Measurements from ENCODE around the gene APPL2.

Gene APPL2

DNA sequence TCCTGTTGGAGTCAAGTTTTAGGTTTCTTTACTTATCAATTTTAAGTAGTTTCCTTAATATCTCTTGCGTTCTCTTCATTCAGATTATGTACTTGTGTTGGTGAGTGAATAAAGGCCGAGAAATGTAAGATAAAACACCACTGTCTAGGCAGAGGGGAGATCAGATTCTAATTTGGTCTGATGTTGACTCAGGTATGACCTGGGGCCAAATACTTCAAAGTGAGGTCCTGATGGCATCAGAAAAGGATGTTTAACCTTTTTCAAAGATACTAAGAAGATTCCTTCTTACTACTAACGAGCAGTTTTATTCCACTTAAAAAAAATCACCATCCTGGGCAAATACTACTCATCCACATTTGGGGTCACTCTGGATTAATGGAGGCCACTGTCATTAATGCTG, 26.9 kb downstream of the APPL2 start:
- TF ChIP-seq, protein P1, sequence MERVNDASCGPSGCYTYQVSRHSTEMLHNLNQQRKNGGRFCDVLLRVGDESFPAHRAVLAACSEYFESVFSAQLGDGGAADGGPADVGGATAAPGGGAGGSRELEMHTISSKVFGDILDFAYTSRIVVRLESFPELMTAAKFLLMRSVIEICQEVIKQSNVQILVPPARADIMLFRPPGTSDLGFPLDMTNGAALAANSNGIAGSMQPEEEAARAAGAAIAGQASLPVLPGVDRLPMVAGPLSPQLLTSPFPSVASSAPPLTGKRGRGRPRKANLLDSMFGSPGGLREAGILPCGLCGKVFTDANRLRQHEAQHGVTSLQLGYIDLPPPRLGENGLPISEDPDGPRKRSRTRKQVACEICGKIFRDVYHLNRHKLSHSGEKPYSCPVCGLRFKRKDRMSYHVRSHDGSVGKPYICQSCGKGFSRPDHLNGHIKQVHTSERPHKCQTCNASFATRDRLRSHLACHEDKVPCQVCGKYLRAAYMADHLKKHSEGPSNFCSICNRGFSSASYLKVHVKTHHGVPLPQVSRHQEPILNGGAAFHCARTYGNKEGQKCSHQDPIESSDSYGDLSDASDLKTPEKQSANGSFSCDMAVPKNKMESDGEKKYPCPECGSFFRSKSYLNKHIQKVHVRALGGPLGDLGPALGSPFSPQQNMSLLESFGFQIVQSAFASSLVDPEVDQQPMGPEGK (CRISPR knock-in tag; IDR thresholded peaks at IDR 0.05; ENCODE audit: borderline replicate concordance): no peak
- TF ChIP-seq GLIS3 (CRISPR knock-in tag; IDR thresholded peaks at IDR 0.05) (no peak), RARB (CRISPR knock-in tag; IDR thresholded peaks at IDR 0.05) (no peak), CSDC2 (CRISPR knock-in tag; IDR thresholded peaks at IDR 0.05) (no peak), ZFP30 (CRISPR knock-in tag; IDR thresholded peaks at IDR 0.05) (no peak), BACH2 (CRISPR knock-in tag; IDR thresholded peaks at IDR 0.05; ENCODE audit: borderline replicate concordance) (no peak), ZNF565 (CRISPR knock-in tag; conservative IDR thresholded peaks at IDR 0.05; ENCODE audit: low read depth) (no peak), TOX (CRISPR knock-in tag; IDR thresholded peaks at IDR 0.05; ENCODE audit: borderline replicate concordance) (no peak), PPARA (CRISPR knock-in tag; IDR thresholded peaks at IDR 0.05; ENCODE audit: borderline replicate concordance) (no peak), ARNTL (CRISPR knock-in tag; IDR thresholded peaks at IDR 0.05; ENCODE audit: borderline replicate concordance, low read depth) (no peak), ZC3H10 (CRISPR knock-in tag; IDR thresholded peaks at IDR 0.05) (no peak)
- TF ChIP-seq, protein P2, sequence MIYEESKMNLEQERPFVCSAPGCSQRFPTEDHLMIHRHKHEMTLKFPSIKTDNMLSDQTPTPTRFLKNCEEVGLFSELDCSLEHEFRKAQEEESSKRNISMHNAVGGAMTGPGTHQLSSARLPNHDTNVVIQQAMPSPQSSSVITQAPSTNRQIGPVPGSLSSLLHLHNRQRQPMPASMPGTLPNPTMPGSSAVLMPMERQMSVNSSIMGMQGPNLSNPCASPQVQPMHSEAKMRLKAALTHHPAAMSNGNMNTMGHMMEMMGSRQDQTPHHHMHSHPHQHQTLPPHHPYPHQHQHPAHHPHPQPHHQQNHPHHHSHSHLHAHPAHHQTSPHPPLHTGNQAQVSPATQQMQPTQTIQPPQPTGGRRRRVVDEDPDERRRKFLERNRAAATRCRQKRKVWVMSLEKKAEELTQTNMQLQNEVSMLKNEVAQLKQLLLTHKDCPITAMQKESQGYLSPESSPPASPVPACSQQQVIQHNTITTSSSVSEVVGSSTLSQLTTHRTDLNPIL (CRISPR knock-in tag; IDR thresholded peaks at IDR 0.05; ENCODE audit: low read depth): no peak
- TF ChIP-seq, protein P3, sequence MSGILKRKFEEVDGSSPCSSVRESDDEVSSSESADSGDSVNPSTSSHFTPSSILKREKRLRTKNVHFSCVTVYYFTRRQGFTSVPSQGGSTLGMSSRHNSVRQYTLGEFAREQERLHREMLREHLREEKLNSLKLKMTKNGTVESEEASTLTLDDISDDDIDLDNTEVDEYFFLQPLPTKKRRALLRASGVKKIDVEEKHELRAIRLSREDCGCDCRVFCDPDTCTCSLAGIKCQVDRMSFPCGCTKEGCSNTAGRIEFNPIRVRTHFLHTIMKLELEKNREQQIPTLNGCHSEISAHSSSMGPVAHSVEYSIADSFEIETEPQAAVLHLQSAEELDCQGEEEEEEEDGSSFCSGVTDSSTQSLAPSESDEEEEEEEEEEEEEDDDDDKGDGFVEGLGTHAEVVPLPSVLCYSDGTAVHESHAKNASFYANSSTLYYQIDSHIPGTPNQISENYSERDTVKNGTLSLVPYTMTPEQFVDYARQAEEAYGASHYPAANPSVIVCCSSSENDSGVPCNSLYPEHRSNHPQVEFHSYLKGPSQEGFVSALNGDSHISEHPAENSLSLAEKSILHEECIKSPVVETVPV (CRISPR knock-in tag; IDR thresholded peaks at IDR 0.05): no peak
- no peak for ATAC-seq

DNA sequence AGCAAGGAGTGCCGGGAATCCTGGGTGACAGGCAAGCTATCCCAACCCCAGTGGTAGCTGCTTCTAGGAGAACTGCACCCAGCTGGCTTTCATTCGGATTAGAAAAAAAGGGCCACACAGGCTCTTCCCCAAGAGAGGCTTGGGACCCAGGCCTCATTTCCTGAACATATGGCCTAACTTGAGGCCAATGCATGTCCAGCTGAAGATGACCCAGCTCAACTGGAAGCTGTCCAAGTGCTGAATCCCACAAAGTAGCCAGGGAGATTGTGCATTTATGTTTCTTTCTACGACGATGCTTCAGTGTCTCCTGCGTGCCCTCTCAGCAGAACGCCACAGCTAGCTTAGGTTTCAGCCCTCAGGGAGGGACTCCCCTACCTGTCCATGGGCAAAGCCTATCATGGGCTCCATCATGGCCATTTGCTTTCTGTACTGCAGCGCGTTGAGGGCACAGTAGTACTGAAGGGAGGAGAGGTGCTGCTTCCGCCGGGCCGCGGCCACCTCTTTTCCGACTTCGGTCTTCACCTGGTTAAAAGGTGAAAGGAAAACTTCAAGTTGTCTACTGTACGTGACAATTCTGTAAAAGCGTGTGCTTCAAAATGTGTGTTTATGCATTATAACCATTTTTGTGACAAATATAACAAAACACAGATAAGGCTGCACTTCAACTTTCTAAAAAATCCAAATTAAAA, 29.1 kb downstream of the APPL2 start:
- TF ChIP-seq ESRRG (CRISPR knock-in tag; IDR thresholded peaks at IDR 0.05): no peak
- TF ChIP-seq ARNTL (CRISPR knock-in tag; IDR thresholded peaks at IDR 0.05; ENCODE audit: borderline replicate concordance, low read depth): no peak
- no peak for TF ChIP-seq RARB (CRISPR knock-in tag; IDR thresholded peaks at IDR 0.05)
- no peak for TF ChIP-seq ZNF70 (CRISPR knock-in tag; IDR thresholded peaks at IDR 0.05)
- TF ChIP-seq, protein P4, sequence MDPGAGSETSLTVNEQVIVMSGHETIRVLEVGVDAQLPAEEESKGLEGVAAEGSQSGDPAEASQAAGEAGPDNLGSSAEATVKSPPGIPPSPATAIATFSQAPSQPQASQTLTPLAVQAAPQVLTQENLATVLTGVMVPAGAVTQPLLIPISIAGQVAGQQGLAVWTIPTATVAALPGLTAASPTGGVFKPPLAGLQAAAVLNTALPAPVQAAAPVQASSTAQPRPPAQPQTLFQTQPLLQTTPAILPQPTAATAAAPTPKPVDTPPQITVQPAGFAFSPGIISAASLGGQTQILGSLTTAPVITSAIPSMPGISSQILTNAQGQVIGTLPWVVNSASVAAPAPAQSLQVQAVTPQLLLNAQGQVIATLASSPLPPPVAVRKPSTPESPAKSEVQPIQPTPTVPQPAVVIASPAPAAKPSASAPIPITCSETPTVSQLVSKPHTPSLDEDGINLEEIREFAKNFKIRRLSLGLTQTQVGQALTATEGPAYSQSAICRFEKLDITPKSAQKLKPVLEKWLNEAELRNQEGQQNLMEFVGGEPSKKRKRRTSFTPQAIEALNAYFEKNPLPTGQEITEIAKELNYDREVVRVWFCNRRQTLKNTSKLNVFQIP (CRISPR knock-in tag; IDR thresholded peaks at IDR 0.05; ENCODE audit: borderline replicate concordance, low read depth): no peak
- TF ChIP-seq OSR1 (CRISPR knock-in tag; IDR thresholded peaks at IDR 0.05): no peak
- TF ChIP-seq BACH2 (CRISPR knock-in tag; IDR thresholded peaks at IDR 0.05; ENCODE audit: borderline replicate concordance): no peak
- no peak for TF ChIP-seq ZFP3 (CRISPR knock-in tag; IDR thresholded peaks at IDR 0.05)
- TF ChIP-seq ZNF565 (CRISPR knock-in tag; conservative IDR thresholded peaks at IDR 0.05; ENCODE audit: low read depth): no peak
- TF ChIP-seq CSDC2 (CRISPR knock-in tag; IDR thresholded peaks at IDR 0.05): no peak
- TF ChIP-seq GLIS3 (CRISPR knock-in tag; IDR thresholded peaks at IDR 0.05): no peak
- no peak for TF ChIP-seq PPARA (CRISPR knock-in tag; IDR thresholded peaks at IDR 0.05; ENCODE audit: borderline replicate concordance)

DNA sequence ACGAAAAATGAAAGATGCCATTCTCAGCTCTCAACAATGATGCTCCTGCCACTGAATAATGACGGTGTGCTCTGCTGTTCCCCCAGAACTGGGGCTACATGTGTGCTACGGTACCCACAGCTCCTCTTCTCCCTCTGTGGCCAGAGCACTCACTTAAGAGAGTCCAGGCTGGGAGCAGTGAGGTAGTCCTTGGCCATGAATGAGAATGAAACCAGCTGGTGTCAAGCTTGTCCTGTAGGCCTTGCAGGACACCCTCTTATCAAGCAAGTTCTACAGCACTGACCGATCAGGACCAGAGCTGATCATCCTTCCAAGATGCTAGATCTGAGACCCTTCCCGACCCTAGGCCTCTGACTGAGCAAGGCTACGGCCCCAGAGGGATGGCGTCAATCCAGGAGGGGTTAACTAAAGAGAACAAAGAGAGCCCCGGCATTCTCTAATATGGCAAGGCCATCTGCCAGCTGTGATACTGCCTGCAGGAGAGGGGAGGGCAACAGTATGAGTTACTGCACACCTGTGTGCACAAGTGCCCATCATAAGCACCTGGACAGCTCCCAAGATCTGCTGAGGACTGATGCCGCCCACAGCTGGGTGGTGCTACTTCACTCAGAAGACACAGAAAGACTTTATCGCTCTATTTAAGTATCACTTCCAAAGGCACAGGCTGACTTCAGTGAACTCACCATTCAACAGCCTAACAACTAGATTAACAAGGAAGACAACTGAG, 30.5 kb downstream of the APPL2 start:
- peak; percentile 11 for ATAC-seq
- TF ChIP-seq RARB (CRISPR knock-in tag; IDR thresholded peaks at IDR 0.05) (no peak), TCF4 (CRISPR knock-in tag; IDR thresholded peaks at IDR 0.05; ENCODE audit: borderline replicate concordance) (no peak), PPARA (CRISPR knock-in tag; IDR thresholded peaks at IDR 0.05; ENCODE audit: borderline replicate concordance) (no peak), ZFP30 (CRISPR knock-in tag; IDR thresholded peaks at IDR 0.05) (no peak), TOX (CRISPR knock-in tag; IDR thresholded peaks at IDR 0.05; ENCODE audit: borderline replicate concordance) (no peak), BACH2 (CRISPR knock-in tag; IDR thresholded peaks at IDR 0.05; ENCODE audit: borderline replicate concordance) (no peak), ZNF8 (CRISPR knock-in tag; IDR thresholded peaks at IDR 0.05) (no peak), GLIS3 (CRISPR knock-in tag; IDR thresholded peaks at IDR 0.05) (no peak), SNAI2 (CRISPR knock-in tag; IDR thresholded peaks at IDR 0.05) (no peak), ZNF70 (CRISPR knock-in tag; IDR thresholded peaks at IDR 0.05) (no peak)
- TF ChIP-seq, protein P1 (CRISPR knock-in tag; IDR thresholded peaks at IDR 0.05; ENCODE audit: borderline replicate concordance): no peak
- TF ChIP-seq, protein P4 (CRISPR knock-in tag; IDR thresholded peaks at IDR 0.05; ENCODE audit: borderline replicate concordance, low read depth): no peak
- TF ChIP-seq, protein P2 (CRISPR knock-in tag; IDR thresholded peaks at IDR 0.05; ENCODE audit: low read depth): no peak

More for the DNA sequence above, 29.1 kb downstream of the APPL2 start:
- no peak for ATAC-seq
